ENCODE results near the gene ITM2C.

Gene ITM2C

GRCh38 chr2:230864605-230865306 is at the start of gene ITM2C:
Gene ITM2C, plus strand, starts transcription at chr2:230864942. Its CDS starts 84 bp downstream, at chr2:230865026.
- peak; percentile 85 to 89 for ATAC-seq

- no peak for ATAC-seq
Measured at GRCh38 chr2:230815088-230815487, 49.7 kb upstream of the ITM2C start.

GRCh38 chr2:230816735-230817134 is 48.0 kb upstream of the ITM2C start:
- ATAC-seq: no peak

- ATAC-seq: no peak
Measured at GRCh38 chr2:230819433-230819832, 45.3 kb upstream of the ITM2C start.

GRCh38 chr2:230821261-230821990 is 43.3 kb upstream of the ITM2C start:
- no peak for ATAC-seq

GRCh38 chr2:230821991-230822520 is 42.7 kb upstream of the ITM2C start:
- ATAC-seq: no peak

GRCh38 chr2:230823264-230823964 is 41.3 kb upstream of the ITM2C start:
- ATAC-seq: no peak

- ATAC-seq: peak; percentile 79 to 82
Measured at GRCh38 chr2:230824406-230824978, 40.2 kb upstream of the ITM2C start.

GRCh38 chr2:230825354-230825753 is 39.4 kb upstream of the ITM2C start:
- no peak for ATAC-seq

GRCh38 chr2:230827774-230828271 is 36.9 kb upstream of the ITM2C start:
- peak in 1 of 2 donors; percentile 8 for ATAC-seq

GRCh38 chr2:230828272-230828961 is 36.3 kb upstream of the ITM2C start:
- ATAC-seq: peak; percentile 33 to 49

- no peak for ATAC-seq
Measured at GRCh38 chr2:230829293-230829692, 35.4 kb upstream of the ITM2C start.

- ATAC-seq: no peak
Measured at GRCh38 chr2:230829959-230830358, 34.8 kb upstream of the ITM2C start.

- ATAC-seq: peak in 1 of 2 donors; percentile 46
Measured at GRCh38 chr2:230830428-230830827, 34.3 kb upstream of the ITM2C start.

GRCh38 chr2:230840301-230840700 is 24.4 kb upstream of the ITM2C start:
- no peak for ATAC-seq

GRCh38 chr2:230842473-230842872 is 22.3 kb upstream of the ITM2C start:
- no peak for ATAC-seq

- ATAC-seq: peak; percentile 14
Measured at GRCh38 chr2:230843132-230843531, 21.6 kb upstream of the ITM2C start.

- no peak for ATAC-seq
Measured at GRCh38 chr2:230846360-230846759, 18.4 kb upstream of the ITM2C start.

GRCh38 chr2:230847883-230848388 is 16.8 kb upstream of the ITM2C start:
- ATAC-seq: peak; percentile 91

- peak in 1 of 2 donors; percentile 19 for ATAC-seq
Measured at GRCh38 chr2:230849633-230850357, 14.9 kb upstream of the ITM2C start.

GRCh38 chr2:230850358-230850658 is 14.4 kb upstream of the ITM2C start:
- no peak for ATAC-seq
